Gastroesophageal sphincter (tissue), 2 donors: ENCODE measurements around the gene SINHCAF.

Experiments
- EP300 ChIP-seq: sonication (generic); formaldehyde crosslinking; IDR thresholded peaks from one replicate; pipeline ENCODE4 v1.6.1; 2017; ENCODE audit warnings: antibody characterized with exemption, mild to moderate bottlenecking
- POLR2A ChIP-seq, 2 donors: fragments of 450-650 bp; IDR thresholded peaks; one replicate each; pipeline ENCODE4 v1.6.1; 2017; ENCODE audit warnings: antibody characterized with exemption in 2 of 2, mild to moderate bottlenecking in 2 of 2, moderate library complexity in 1 of 2

GRCh38 chr12:31248337-31248736, 77.6 kb downstream of the SINHCAF start:
- TF ChIP-seq POLR2A (IDR thresholded peaks at IDR 0.05) (no peak), EP300 (no peak)
